ENCODE measurements around the gene SKIC8. TPM values are rescaled to one million over a fixed set of nuclear protein-coding genes. Genes with fewer than 3 reads are reported as not detected.

Gene SKIC8
- total RNA-seq, 1 donor, result 72.1 TPM

GRCh38 chr15:78322243-78322642, 22.8 kb upstream of the SKIC8 start:
- no peak for DNase-seq (ENCODE audit: low read depth)
- TF ChIP-seq CTCF (IDR thresholded peaks at IDR 0.05; ENCODE audit: insufficient read depth, low read depth, low read length), result no peak

GRCh38 chr15:78321786-78322185, 22.4 kb upstream of the SKIC8 start:
- no peak overlapping the region for H3K4me3 ChIP-seq (ENCODE audit: low read depth, low read length)
- TF ChIP-seq CTCF (IDR thresholded peaks at IDR 0.05; ENCODE audit: insufficient read depth, low read depth, low read length), result no peak
- DNase-seq (ENCODE audit: low read depth), result no peak

More at GRCh38 chr15:78322243-78322642, 22.8 kb upstream of the SKIC8 start:
- no peak overlapping the region for H3K4me3 ChIP-seq (ENCODE audit: low read depth, low read length)

GRCh38 chr15:78321041-78321570, 21.7 kb upstream of the SKIC8 start:
- DNase-seq (ENCODE audit: low read depth), result no peak
- H3K4me3 ChIP-seq (ENCODE audit: low read depth, low read length), result no peak overlapping the region
- no peak for TF ChIP-seq CTCF (IDR thresholded peaks at IDR 0.05; ENCODE audit: insufficient read depth, low read depth, low read length)

GRCh38 chr15:78320183-78320582, 20.8 kb upstream of the SKIC8 start:
- no peak overlapping the region for H3K4me3 ChIP-seq (ENCODE audit: low read depth, low read length)
- TF ChIP-seq CTCF (IDR thresholded peaks at IDR 0.05; ENCODE audit: insufficient read depth, low read depth, low read length), result no peak
- no peak for DNase-seq (ENCODE audit: low read depth)

- DNase-seq (ENCODE audit: low read depth), result no peak
- H3K4me3 ChIP-seq (ENCODE audit: low read depth, low read length), result no peak overlapping the region
- TF ChIP-seq CTCF (IDR thresholded peaks at IDR 0.05; ENCODE audit: insufficient read depth, low read depth, low read length), result no peak
Observed at GRCh38 chr15:78319588-78319987, 20.2 kb upstream of the SKIC8 start.

GRCh38 chr15:78317145-78317836, 17.9 kb upstream of the SKIC8 start:
- peak; percentile 18 for TF ChIP-seq CTCF (IDR thresholded peaks at IDR 0.05; ENCODE audit: insufficient read depth, low read depth, low read length)
- H3K4me3 ChIP-seq (ENCODE audit: low read depth, low read length), result no peak overlapping the region
- DNase-seq (ENCODE audit: low read depth), result peak; percentile 11

Data from fibroblast of villous mesenchyme (primary cell).